Aorta (tissue), 5 donors: ENCODE measurements around the gene OR5B2. TPM values are rescaled to one million over a fixed set of nuclear protein-coding genes. Genes with fewer than 3 reads are reported as not detected.
"Not testable (repeated sequence)": the region's sequence is repeated elsewhere in the genome, so short reads cannot be mapped to it uniquely, and the experiment has no call there.

Source experiments
- ATAC-seq: fragments of 200-7000 bp; cut with Tn5 transposase; one replicate; pipeline ENCODE4 v1.9.1; 2022; ENCODE audit warnings: moderate library complexity; ENCODE audit not compliant: low FRiP score
- DNase-seq, 2 donors: peaks; one replicate each; pipeline ENCODE4 v3.0.0-alpha.2; 2020
- H3K27ac ChIP-seq, 2 donors: one replicate each; pipeline ENCODE4 v1.5.1; 2013; ENCODE audit warnings: low read length in 2 of 2, mild to moderate bottlenecking in 2 of 2, moderate library complexity in 2 of 2, control low read depth in 1 of 2, inconsistent platforms in 1 of 2, low read depth in 1 of 2
- H3K27me3 ChIP-seq, 2 donors: one replicate each; pipeline ENCODE4 v1.6.1; 2013; ENCODE audit warnings: control low read depth in 1 of 2, low read length in 1 of 2, mild to moderate bottlenecking in 1 of 2, moderate library complexity in 1 of 2; ENCODE audit not compliant: insufficient read depth in 2 of 2, control insufficient read depth in 1 of 2
- H3K36me3 ChIP-seq, 2 donors: one replicate each; pipeline ENCODE4 v1.6.1; 2013; ENCODE audit warnings: control low read depth in 1 of 2, low read length in 1 of 2, mild to moderate bottlenecking in 1 of 2; ENCODE audit not compliant: insufficient read depth in 2 of 2, control insufficient read depth in 1 of 2
- H3K4me1 ChIP-seq, 2 donors: one replicate each; pipeline ENCODE4 v1.6.1; 2013; ENCODE audit warnings: low read length in 2 of 2, control low read depth in 1 of 2, mild to moderate bottlenecking in 1 of 2, moderate library complexity in 1 of 2; ENCODE audit not compliant: insufficient read depth in 2 of 2, control insufficient read depth in 1 of 2
- H3K4me3 ChIP-seq, 2 donors: one replicate each; pipeline ENCODE4 v1.5.1; 2013; ENCODE audit warnings: low read length in 2 of 2, control low read depth in 1 of 2, mild to moderate bottlenecking in 1 of 2
- H3K9me3 ChIP-seq: one replicate; pipeline ENCODE4 v1.6.1; 2013; ENCODE audit warnings: mild to moderate bottlenecking, low read length; ENCODE audit not compliant: control insufficient read depth
- WGBS, 2 donors: extraction: QIAGEN DNeasy Blood & Tissue Kit; methylation state at CpG; one replicate each; pipeline ENCODE4 v1.1.7; 2013; 5-methylcytosine and 5-hydroxymethylcytosine counted together
- intact Hi-C, 2 donors: fragments of 100-400 bp; cut with DNase I; formaldehyde crosslinking; loops; one replicate each; pipeline versions ENCODE4 v1.14.2 to v1.15.0; 2022
- polyA plus RNA-seq, 2 donors: library from polyadenylated mRNA; stranded (reverse); fragments of 200-250 nt; gene quantifications; one replicate each; pipeline ENCODE4 v1.2.3, GENCODE V29; 2013
- total RNA-seq, 2 donors: library from RNA; stranded (reverse); fragmentation: NEBNext Ultra II Directional; extraction: Animal tissue kit (Norgen Biotek cat#: 25700); gene quantifications; one replicate each; pipeline ENCODE4 v1.2.1, GENCODE V29; 2021
- donor health status: healthy with polysubstance abuse.
- donor health status: Bipolar disorder and iron deficiency.
- donor health status: DM: no; HTN: no; CAD: no.
- donor health status: DM: no; HTN: no; CAD: no.
- donor health status: DM: yes; HTN: yes; CAD: no.

Gene OR5B2
- total and polyA plus RNA-seq, 4 donors: not detected

DNA sequence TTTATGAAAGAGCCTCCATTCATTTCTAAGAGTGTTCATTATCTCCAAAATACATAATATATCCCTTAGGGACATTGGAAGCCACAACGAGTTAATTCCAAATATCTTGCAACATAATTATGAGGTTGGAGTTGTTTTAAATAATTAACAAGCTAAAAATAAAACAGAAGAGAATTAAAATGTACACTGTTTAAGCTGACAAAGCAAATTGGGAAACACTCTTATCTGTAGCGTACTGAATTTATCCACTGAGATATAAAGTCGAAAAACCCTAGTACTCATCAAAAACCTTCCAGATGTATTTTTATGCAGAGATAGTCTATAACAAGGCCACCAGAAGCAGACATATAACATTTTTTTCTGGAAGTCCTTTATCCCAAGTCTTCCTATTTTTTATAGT lies 6.3 kb upstream of the OR5B2 start:
- ATAC-seq (no peak), DNase-seq (no peak)
- no peaks in the 10 kb centered on the region for H3K9me3 ChIP-seq
- no peaks in the 10 kb centered on the region for H3K27me3 ChIP-seq
- no peak overlapping the region for H3K4me3 ChIP-seq
- no peak overlapping the region for H3K27ac ChIP-seq
- 82 to 83% methylated on average over 3 of the region's 3 CpGs for WGBS, 2 donors
- H3K4me1 ChIP-seq: no peaks in the 10 kb centered on the region
- H3K36me3 ChIP-seq: no peaks in the 10 kb centered on the region
- intact Hi-C loops: no loop called here

DNA sequence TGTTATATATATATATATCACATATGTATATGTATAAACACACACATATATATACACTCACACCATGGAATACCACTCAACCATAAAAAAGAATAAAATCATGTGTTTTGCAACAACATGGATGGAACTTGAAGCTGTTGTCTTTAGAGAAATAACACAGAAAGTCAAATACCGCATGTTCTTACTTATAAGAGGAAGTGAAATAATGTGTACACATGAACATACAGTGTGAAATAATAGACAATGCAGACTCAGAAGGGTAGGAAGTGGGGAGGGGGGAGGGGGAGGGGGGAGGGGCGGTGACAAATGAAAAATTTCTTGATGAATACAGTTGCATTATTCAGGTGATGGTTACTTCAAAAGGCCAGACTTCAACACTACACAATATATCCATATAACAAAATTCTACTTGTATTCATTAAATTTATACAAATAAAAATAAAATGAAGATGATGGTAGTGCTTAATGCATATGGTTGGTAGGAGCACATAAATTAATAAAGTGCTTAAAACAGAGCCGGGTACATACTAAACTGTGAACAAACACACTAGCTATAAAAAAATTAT lies 5.8 kb upstream of the OR5B2 start:
- no peak overlapping the region for H3K4me3 ChIP-seq
- no peaks in the 10 kb centered on the region for H3K36me3 ChIP-seq
- H3K27ac ChIP-seq: no peak overlapping the region
- no peaks in the 10 kb centered on the region for H3K27me3 ChIP-seq
- no peaks in the 10 kb centered on the region for H3K9me3 ChIP-seq
- no peaks in the 10 kb centered on the region for H3K4me1 ChIP-seq
- intact Hi-C loops: no loop called here
- ATAC-seq: no peak
- no peak for DNase-seq
- WGBS, 2 donors: 45 to 60% methylated on average over 2 to 3 of the region's 3 CpGs

GRCh38 chr11:58429273-58429672 lies 1.4 kb upstream of the OR5B2 start:
- no peaks in the 10 kb centered on the region for H3K27me3 ChIP-seq
- no peaks in the 10 kb centered on the region for H3K36me3 ChIP-seq
- no peak for ATAC-seq
- 27 to 62% methylated on average over 1 of the region's 1 CpG for whole genome bisulfite sequencing, 2 donors
- no peak for DNase-seq
- no peak overlapping the region for H3K4me3 ChIP-seq
- intact Hi-C loops: no loop called here
- no peaks in the 10 kb centered on the region for H3K4me1 ChIP-seq
- no peak overlapping the region for H3K27ac ChIP-seq
- peaks cover 4% of the 10 kb centered on the region for H3K9me3 ChIP-seq

DNA sequence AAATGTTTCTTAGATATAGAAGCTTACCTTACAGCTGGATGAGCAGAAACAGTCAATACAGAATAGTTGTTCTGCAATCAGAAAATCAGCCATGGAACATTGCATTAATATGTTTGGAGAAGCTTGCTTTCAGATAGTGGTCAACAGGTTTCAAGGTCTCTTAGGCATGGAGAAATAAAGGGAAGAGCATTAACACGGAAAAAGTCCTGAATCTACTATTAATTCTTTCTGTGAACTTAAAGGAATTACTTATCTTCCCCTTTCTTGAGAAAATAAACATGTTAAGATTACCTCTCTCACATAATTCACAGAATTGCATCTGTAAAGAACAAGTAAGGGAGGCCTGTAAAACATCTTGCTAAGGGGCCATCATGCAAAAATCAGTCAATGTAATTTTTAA lies 21.1 kb downstream of the OR5B2 start, which contains the start of gene OR5B3:
Gene OR5B3, minus strand, starts transcription at position 101 of the 400 bp plus-strand sequence. CDS start 3,465 bp downstream, outside the sequence.
- Histone ChIP-seq H3K4me3 (no peak within 1 kb of the TSS), H3K4me1 (no peaks in the 10 kb centered on the region), H3K9me3 (peaks cover 5% of the 10 kb centered on the region), H3K27me3 (peaks cover 0 to 2% of the 10 kb centered on the region in 2 donors), H3K36me3 (no peaks in the 10 kb centered on the region), H3K27ac (no peak within 1 kb of the TSS)
- WGBS, 2 donors: 49 to 56% methylated on average over 1 of the region's 1 CpG
- DNase-seq (no peak), ATAC-seq (no peak)
- intact Hi-C loops: no loop called here

GRCh38 chr11:58399622-58400021 lies 28.3 kb downstream of the OR5B2 start:
- intact Hi-C loops, H3K27me3 ChIP-seq, H3K4me1 ChIP-seq, H3K4me3 ChIP-seq, H3K36me3 ChIP-seq, H3K9me3 ChIP-seq, H3K27ac ChIP-seq, DNase-seq, ATAC-seq: not testable (repeated sequence)
- 86 to 89% methylated on average over 1 of the region's 2 CpGs for WGBS, 2 donors

DNA sequence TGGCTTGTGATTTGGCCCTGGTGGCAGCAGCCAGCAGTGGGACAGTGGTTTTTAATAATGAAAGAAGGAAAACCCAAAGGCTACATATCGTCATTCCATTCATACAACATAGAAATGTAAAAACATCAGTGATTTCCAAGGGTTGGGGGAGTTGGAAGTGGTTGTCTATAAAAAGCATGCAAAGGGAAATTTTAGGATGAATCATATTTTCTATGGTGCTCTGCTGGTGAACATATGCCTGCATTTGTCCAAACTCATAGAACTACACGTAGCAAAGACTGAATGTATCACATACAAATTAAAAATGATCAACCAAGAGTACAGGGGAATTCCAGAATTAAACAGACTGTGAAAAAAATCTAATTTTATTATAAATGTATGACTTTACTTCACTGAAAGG lies 32.3 kb downstream of the OR5B2 start:
- intact Hi-C loops: no loop called here
- ATAC-seq (no peak), DNase-seq (no peak)
- H3K27me3 ChIP-seq: no peaks in the 10 kb centered on the region
- H3K4me1 ChIP-seq: no peaks in the 10 kb centered on the region
- peaks cover 3% of the 10 kb centered on the region for H3K9me3 ChIP-seq
- H3K36me3 ChIP-seq: no peaks in the 10 kb centered on the region
- 62 to 77% methylated on average over 2 of the region's 2 CpGs for WGBS, 2 donors
- H3K27ac ChIP-seq: no peak overlapping the region
- no peak overlapping the region for H3K4me3 ChIP-seq

- Histone ChIP-seq H3K9me3 (peaks cover 3% of the 10 kb centered on the region), H3K36me3 (no peaks in the 10 kb centered on the region), H3K4me3 (no peak overlapping the region), H3K4me1 (no peaks in the 10 kb centered on the region), H3K27me3 (no peaks in the 10 kb centered on the region), H3K27ac (no peak overlapping the region)
- ATAC-seq: no peak
- intact Hi-C loops: no loop called here
- DNase-seq: no peak
Measured at GRCh38 chr11:58394195-58394594, 33.7 kb downstream of the OR5B2 start.

DNA sequence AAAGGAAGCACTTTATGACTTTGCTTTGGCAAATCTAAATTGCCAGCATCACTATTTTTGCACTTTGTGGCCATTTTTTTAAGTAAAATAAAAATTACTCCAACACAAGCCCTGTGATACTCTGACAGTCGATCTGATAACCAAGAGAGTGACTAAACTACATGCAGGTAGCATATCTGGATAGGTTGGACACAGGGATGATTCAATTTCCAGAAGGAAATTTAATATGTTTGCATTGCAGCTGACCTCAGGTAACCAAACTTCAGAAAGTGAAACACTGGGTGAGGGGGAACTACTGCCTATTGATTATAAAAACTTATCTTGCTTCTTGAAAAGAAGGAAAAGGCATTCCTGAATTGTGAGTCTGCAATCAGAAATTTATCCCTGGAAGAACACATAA lies 35.2 kb downstream of the OR5B2 start:
- Histone ChIP-seq H3K27ac (no peak overlapping the region), H3K4me1 (no peaks in the 10 kb centered on the region), H3K9me3 (peaks cover 3% of the 10 kb centered on the region), H3K4me3 (no peak overlapping the region), H3K36me3 (no peaks in the 10 kb centered on the region), H3K27me3 (no peaks in the 10 kb centered on the region)
- DNase-seq (no peak), ATAC-seq (no peak)
- WGBS, 2 donors: 31 to 32% methylated on average over 1 of the region's 1 CpG
- intact Hi-C loops: no loop called here

- Histone ChIP-seq H3K27me3 (no peaks in the 10 kb centered on the region), H3K27ac (no peak overlapping the region), H3K4me1 (no peaks in the 10 kb centered on the region), H3K36me3 (no peaks in the 10 kb centered on the region), H3K9me3 (peaks cover 3% of the 10 kb centered on the region), H3K4me3 (no peak overlapping the region)
- ATAC-seq: no peak
- 89 to 96% methylated on average over 1 of the region's 1 CpG for WGBS, 2 donors
- intact Hi-C loops: no loop called here
- no peak for DNase-seq
Measured at GRCh38 chr11:58391879-58392278, 36.0 kb downstream of the OR5B2 start.
